ENCODE measurements around the gene CYB5R3.

GRCh38 chr22:42651134-42651533 lies 1.9 kb upstream of the CYB5R3 start:
- TF ChIP-seq, protein P1, sequence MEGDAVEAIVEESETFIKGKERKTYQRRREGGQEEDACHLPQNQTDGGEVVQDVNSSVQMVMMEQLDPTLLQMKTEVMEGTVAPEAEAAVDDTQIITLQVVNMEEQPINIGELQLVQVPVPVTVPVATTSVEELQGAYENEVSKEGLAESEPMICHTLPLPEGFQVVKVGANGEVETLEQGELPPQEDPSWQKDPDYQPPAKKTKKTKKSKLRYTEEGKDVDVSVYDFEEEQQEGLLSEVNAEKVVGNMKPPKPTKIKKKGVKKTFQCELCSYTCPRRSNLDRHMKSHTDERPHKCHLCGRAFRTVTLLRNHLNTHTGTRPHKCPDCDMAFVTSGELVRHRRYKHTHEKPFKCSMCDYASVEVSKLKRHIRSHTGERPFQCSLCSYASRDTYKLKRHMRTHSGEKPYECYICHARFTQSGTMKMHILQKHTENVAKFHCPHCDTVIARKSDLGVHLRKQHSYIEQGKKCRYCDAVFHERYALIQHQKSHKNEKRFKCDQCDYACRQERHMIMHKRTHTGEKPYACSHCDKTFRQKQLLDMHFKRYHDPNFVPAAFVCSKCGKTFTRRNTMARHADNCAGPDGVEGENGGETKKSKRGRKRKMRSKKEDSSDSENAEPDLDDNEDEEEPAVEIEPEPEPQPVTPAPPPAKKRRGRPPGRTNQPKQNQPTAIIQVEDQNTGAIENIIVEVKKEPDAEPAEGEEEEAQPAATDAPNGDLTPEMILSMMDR (IDR thresholded peaks at IDR 0.05; ENCODE audit: extremely low read depth in 1 of 2, insufficient read depth in 1 of 2, low read depth in 1 of 2, low read length in 2 of 2) = no peak
- no peak for TF ChIP-seq POLR2A (IDR thresholded peaks at IDR 0.05; ENCODE audit: low read depth, low read length)
- no peak for TF ChIP-seq POLR2AphosphoS5 (IDR thresholded peaks at IDR 0.05; ENCODE audit: insufficient read depth, low read depth, low read length)
- TF ChIP-seq EZH2 (IDR thresholded peaks at IDR 0.05; ENCODE audit: borderline replicate concordance, low read depth, low read length, severe bottlenecking) = no peak
- TF ChIP-seq MAX (IDR thresholded peaks at IDR 0.05; ENCODE audit: insufficient read depth, insufficient read length) = no peak
- TF ChIP-seq MYC (IDR thresholded peaks at IDR 0.05; ENCODE audit: low read depth, low read length) = no peak
- TF ChIP-seq FOS (IDR thresholded peaks at IDR 0.05; ENCODE audit: borderline replicate concordance, insufficient read depth, low read length) = no peak

Measured in endothelial cell of umbilical vein (primary cell).